GM18868 (cell line): ENCODE data around the gene FER1L5.

Experiments
- ATAC-seq: cut with Tn5 transposase; IDR thresholded peaks from one replicate; pipeline ENCODE4 v1.9.1; 2021; ENCODE audit warnings: mild to moderate bottlenecking, moderate library complexity; ENCODE audit not compliant: unreplicated experiment

The FER1L5 gene

DNA sequence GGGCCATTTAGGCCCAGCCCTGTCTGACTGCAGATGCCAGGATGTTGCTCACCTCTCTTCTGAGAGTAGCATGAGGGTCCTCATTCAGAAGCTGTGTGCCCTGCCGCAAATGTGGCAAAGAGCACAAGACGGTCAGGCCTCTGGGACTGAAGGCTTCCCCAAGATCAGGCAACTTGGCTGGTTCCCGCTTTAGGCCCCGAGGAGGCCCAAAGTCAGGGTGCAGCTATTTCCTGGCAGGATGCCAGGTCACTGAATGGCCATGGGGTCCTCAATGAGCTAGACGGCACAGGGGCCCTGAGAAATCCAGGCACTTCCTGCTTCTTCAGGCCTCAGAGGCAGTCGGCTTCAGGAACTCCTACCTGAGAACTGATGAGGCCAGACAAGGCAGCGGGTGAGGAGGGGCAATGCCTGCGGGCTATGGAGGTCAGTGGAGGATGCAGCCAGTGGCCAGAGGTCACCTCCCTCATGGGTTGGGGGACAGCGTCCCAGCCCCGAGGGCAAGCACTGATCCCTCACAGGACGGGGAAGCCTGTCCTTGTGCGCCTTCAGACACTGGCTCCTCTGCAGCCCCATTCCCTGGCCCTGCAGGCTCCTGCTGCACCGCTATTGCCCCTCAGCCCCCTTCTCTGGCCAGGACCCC, 52.4 kb downstream of the FER1L5 start:
- ATAC-seq, result no peak

DNA sequence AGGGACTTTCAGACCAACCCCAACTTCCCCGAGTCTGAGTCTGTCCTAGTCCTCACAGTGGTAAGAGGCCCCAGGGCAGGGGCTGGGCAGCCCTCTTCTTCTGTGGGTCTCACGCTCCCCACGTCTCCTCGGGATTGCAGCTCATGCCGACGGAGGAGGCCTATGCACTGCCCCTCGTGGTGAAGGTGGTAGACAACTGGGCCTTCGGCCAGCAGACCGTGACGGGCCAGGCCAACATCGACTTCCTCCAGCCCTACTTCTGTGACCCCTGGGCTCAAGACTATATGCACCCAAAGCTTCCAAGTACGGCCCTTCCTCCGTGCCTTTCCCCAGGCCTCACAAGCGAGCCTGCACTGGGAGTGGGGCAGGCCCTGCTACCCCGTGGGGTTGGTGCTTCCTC, 53.0 kb downstream of the FER1L5 start:
- no peak for ATAC-seq

DNA sequence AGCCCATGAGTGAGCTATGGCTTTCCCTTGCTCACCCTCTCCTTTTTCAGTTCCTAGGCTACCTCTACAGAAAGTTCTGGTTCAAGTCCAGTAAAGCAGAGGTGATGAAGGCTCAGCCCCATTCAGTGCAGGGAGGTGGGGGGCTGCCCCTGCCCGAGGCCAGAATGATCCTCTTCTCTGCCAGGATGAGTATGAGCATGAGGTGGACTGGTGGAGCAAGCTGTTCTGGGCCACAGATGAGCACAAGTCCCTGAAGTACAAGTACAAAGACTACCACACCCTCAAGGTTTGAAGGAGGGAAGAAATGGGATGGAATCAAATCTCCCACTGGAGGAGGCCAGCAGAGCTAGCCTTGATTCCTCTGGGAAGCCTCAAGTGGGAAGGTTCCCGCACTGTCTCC, 54.9 kb downstream of the FER1L5 start:
- ATAC-seq, result no peak

DNA sequence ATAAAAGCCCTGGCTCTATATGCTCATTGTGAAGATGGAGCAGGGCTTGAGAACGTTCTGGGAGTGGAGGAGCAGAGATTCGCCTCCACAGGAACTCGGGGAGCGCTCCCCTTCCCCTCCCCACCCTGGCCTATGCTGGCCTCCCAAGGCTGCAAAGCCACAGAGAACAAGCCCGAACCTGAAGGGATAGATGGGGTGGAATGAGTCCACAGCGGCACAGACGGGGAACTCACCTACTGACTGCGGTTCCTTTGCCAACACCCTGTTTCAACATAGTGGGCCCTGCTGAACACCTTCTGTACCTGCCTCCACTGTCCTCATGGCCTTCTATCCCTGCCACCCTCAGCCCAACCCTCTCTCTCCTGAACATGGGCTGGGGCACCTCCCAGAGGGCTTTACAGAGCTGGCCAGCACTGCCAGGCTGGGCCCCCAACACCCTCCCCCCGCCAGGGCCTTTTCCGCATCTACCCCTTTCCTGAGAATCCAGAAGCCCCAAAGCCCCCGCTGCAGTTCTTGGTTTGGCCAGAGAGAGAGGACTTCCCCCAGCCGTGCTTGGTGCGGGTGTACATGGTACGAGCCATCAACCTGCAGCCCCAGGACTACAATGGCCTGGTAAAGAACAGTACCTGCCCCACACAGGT, 55.8 kb downstream of the FER1L5 start:
- no peak for ATAC-seq

DNA sequence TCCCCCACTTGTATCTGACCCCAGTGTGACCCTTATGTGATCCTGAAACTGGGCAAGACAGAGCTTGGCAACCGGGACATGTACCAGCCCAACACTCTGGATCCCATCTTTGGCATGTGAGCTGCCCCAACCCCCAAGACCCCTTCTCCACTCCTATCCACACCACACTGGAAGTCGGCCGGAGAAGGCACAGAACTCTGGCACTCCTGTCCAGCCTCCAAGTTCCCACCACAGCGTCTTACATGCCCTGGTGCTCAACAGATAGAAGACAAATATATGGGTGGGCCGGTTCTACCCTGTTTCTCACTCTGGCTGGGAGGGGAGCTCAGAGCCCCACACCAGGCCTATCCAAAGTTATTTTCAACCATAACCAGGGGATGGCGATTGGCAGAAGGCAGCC, 56.5 kb downstream of the FER1L5 start:
- ATAC-seq, result no peak

- ATAC-seq, result no peak
These were observed 57.1 kb downstream of the FER1L5 start for GRCh38 chr2:96699621-96700020.

DNA sequence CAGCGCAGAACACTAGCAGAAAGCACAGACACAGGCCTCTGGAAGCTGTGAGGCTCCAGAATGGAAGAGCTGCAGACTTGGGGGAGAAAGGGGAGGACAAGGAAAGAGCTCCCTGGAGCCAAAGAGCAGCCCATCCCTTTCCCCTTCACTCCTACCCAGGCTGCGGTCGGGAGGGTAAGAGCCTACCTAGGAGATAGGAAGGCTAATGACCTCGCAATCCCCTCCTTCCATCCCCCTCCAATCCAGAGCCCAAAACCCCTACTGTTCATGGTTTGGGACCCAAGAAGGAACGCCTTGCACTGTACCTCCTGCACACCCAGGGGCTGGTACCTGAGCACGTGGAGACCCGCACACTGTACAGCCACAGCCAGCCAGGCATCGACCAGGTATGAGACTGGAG, 57.5 kb downstream of the FER1L5 start:
- ATAC-seq, result no peak

DNA sequence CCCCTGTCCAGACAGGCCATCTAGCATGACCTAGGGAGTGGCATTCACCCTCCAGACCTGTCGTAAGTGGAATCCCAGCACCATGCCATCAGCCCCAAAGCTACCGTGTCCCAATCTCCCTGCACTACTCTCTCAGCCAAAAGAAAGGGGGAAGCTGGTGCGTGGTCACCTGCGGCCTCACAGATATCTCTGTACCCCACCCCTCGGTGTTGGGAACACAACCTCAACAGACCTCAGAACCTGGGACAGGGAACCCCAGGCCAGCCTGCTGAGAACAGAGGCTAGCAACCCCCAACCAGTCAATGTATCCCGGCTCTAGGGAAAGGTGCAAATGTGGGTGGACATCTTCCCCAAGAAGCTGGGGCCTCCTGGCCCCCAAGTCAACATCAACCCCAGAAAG, 59.1 kb downstream of the FER1L5 start:
- ATAC-seq, result no peak

- ATAC-seq, result no peak
These were observed 59.7 kb downstream of the FER1L5 start for GRCh38 chr2:96702098-96702785.

DNA sequence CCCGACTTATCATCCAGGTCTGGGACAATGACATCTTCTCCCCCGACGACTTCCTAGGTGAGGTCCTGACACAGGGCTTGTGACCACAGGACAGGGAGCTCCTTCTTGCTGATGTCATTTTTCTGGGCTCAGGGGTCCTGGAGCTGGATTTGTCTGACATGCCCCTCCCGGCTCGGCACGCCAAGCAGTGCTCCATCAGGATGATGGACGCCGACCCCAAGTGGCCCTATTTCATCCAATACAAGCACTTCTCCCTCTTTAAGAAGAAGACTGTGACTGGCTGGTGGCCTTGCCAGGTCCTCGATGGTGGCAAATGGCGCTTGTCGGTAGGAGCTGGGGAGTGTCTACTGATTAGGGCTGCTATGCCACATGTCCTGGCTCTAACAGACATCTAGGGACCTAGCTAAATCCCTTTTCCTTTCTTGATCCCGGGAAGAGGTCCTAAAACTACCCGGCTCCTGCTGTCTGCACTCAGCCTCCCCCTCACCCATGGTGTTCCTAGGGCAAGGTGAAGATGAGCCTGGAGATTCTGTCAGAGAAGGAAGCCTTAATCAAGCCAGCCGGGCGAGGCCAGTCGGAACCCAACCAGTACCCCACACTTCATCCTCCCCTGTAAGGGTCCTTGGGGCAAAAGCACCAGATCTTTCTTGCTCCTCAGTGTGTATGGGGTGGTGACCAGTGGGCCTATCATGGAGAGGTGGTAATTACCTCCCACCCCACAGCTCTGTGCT, 60.6 kb downstream of the FER1L5 start:
- ATAC-seq, result no peak

GRCh38 chr2:96710985-96711384, 68.4 kb downstream of the FER1L5 start:
- no peak for ATAC-seq

DNA sequence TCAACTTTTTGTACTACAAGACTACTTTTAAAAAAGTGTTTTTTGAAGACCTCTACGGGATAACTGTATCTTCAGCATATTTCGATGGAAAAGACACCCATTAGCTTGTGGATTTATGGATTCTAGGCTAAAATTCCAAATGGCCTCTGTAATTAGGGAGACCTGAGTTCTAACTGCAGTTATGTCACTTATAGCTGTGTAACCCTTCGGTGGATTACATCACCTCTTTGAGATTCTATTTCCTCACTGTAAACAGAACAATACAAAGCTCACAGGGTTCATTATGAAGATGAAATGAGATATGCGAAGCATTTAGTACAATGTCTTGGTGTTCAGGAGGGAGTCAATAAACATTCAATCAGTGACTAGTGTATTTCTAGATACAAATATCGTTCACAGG, 73.1 kb downstream of the FER1L5 start:
- ATAC-seq, result no peak

DNA sequence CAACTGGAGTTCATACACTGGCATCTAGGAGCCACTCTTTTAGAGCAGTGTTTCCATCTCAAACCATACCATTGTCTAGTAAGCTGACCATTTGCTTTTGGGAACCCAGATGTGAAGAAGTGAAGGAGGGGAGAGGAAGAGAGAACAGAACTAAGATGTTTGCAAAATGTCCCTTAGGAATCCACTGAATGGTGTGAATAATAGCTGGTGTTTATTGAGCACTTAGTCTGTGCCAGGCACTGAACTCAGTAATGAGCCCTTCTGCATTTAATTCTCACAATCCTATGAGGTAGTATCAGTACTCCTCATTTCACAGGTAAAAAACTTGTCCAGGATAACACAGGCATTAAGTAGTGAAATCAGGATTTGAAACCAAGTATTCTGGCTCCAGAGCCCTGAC, 73.8 kb downstream of the FER1L5 start:
- ATAC-seq, result no peak

- no peak for ATAC-seq
These were observed 83.6 kb downstream of the FER1L5 start for GRCh38 chr2:96726131-96726530.

DNA sequence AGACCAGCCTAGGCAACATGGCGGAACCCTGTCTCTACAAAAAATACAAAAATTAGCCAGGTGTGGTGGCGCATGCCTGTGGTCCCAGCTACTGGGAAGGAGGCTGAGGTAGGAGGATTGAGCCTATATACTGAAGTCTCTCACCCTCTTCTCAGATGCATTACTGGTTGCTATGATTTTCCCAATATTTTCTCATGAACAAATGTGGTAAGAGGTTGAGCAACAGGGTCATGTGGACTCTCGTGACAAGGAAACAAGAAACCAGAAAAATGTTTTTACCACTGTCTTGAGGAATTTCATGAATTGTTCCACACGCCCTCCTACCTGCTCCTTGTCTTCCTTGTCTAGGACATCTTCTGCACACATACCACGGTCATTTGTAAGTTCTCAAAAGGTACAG, 84.9 kb downstream of the FER1L5 start:
- ATAC-seq, result no peak

GRCh38 chr2:96729748-96730147, 87.2 kb downstream of the FER1L5 start:
- ATAC-seq, result no peak

DNA sequence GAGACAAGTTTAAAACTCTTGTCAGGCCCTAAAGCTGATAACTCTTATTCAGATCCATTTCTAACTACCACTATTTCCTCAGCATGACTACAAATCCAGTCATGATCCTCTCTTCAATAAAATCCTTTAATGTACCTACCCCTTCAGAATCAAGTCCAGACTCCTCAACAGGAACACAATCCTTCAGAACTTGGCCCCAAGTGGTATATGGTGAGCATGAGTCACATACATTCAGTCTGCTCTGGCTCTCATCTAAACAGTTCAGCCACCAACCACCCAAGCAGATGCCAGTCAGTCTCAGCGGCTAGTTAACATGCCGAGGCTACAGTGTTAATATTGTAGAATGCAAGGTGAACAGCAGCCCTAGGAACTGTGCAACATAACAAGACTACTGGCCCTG, 87.6 kb downstream of the FER1L5 start:
- no peak for ATAC-seq

GRCh38 chr2:96733931-96734330, 91.4 kb downstream of the FER1L5 start:
- ATAC-seq, result no peak

DNA sequence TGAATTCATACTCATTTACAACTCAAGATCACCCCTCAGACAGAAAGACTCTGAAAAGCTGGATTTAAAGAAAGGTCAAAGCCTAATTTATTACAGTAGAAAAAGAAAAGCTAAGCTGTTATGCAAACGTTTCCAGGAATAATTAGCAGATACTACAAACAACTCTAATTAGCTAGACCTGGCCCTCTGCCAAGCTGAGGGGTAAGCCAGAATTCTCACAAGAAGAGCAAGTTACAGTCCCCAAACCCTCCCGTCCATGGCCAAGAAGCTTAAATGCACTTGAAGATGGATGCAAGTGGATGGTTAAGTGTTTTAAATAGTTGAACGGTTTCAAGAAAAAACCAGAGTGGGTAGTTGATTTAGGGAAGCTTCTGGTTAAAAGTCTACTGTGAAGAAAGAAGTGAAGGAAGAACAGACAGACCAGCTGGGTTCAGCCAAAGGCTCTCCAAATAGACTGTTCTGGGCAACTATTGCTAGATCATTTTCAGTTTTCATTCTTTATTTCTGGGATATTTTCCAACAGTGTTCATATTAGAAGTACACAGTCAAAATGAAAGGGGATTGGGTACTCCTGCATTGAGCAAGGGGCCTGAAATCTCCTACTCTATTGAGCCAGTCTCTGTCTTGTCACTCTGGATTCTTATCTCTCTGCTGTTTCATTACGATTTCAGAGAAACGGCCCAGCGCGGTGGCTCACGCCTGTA, 92.5 kb downstream of the FER1L5 start:
- no peak for ATAC-seq

DNA sequence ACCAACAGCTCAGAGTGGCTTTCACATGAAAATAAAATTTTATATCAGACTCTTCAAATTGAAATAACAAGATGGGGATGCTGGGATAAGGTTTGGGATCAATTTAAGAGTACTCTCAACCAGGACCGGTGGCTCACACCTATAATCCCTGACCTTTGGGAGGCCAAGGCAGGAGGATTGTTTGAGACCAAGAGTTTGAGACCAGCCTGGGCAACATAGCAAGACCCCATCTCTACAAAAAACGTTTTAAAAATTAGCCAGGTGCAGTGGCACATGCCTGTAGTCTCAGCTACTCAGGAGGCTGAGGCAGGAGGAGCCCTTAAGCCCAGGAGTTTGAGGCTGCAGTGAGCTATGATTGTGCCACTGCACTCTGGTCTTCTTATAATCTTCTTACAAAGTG, 94.7 kb downstream of the FER1L5 start:
- no peak for ATAC-seq

DNA sequence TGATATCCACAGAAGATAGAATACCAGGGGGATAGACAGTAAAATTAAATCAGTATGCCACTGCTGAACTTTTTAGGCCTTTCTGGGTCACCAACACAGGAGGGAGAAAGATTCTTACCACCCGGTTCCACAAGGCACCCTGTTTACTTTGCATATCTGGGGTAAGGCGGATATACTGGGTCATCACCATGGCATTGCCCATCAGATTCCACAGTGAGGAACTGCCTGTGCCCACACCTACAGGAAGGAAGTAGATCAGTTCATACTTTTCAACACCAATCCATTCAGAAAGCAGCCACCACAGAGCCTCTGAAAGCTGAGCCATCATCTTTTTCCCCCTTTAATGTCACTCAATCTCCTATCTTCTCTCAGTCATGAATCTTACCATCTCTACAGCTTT, 95.3 kb downstream of the FER1L5 start:
- ATAC-seq, result no peak
